GM23338 (cell line): Measurements from ENCODE around the gene NAA16. TPM values are rescaled to one million over a fixed set of nuclear protein-coding genes. Genes with fewer than 3 reads are reported as not detected.

Source experiments
- ATAC-seq: fragments of 200-7000 bp; cut with Tn5 transposase; 3 replicates; pipeline ENCODE4 v1.9.1; 2020
- DNase-seq: peaks from one replicate; pipeline ENCODE4 v3.0.0-alpha.2; 2015; ENCODE audit warnings: low spot score
- H2AFZ ChIP-seq: fragments of 200-600 bp; sonication (generic); 2 replicates; pipeline ENCODE4 v1.8.0; 2016; ENCODE audit warnings: antibody characterized with exemption, mild to moderate bottlenecking, moderate library complexity
- H3F3A ChIP-seq: fragments of 200-600 bp; sonication (generic); replicated peaks from 2 replicates; pipeline ENCODE4 v1.8.0; 2017; ENCODE audit warnings: antibody characterized with exemption, mixed run types, low read depth
- H3K27ac ChIP-seq: fragments of 200-600 bp; sonication (generic); 2 replicates; pipeline ENCODE4 v1.6.1; 2016; ENCODE audit warnings: low read depth
- H3K27me3 ChIP-seq: fragments of 200-600 bp; sonication (generic); 2 replicates; pipeline ENCODE4 v1.8.0; 2016; ENCODE audit warnings: mild to moderate bottlenecking, mixed run types, moderate library complexity; ENCODE audit not compliant: insufficient read depth
- H3K36me3 ChIP-seq: fragments of 200-600 bp; sonication (generic); 2 replicates; pipeline ENCODE4 v1.8.0; 2016; ENCODE audit warnings: mild to moderate bottlenecking; ENCODE audit not compliant: insufficient read depth
- H3K4me1 ChIP-seq: fragments of 200-600 bp; sonication (generic); 2 replicates; pipeline ENCODE4 v1.8.0; 2016; ENCODE audit warnings: mild to moderate bottlenecking, moderate library complexity; ENCODE audit not compliant: insufficient read depth
- H3K4me2 ChIP-seq: fragments of 200-600 bp; sonication (generic); 2 replicates; pipeline ENCODE4 v1.7.1; 2017; ENCODE audit warnings: mixed run types
- H3K4me3 ChIP-seq: fragments of 200-600 bp; sonication (generic); 2 replicates; pipeline ENCODE4 v1.6.1; 2016; ENCODE audit warnings: mixed run types
- H3K79me2 ChIP-seq: fragments of 200-600 bp; sonication (generic); replicated peaks from 2 replicates; pipeline ENCODE4 v1.8.0; 2017; ENCODE audit warnings: mild to moderate bottlenecking; ENCODE audit not compliant: insufficient read depth
- H3K9me2 ChIP-seq: fragments of 200-600 bp; sonication (generic); 2 replicates; pipeline ENCODE4 v1.8.0; 2017; ENCODE audit not compliant: insufficient read depth
- H4K20me1 ChIP-seq: fragments of 200-600 bp; sonication (generic); replicated peaks from 2 replicates; pipeline ENCODE4 v1.8.0; 2017; ENCODE audit warnings: mild to moderate bottlenecking; ENCODE audit not compliant: insufficient read depth
- H3K27ac Mint-ChIP-seq: 2 replicates; pipeline ENCODE4 v1.8.0; 2020; ENCODE audit warnings: inconsistent platforms, mild to moderate bottlenecking, moderate library complexity, mixed read lengths
- H3K27me3 Mint-ChIP-seq: 3 replicates; pipeline ENCODE4 v1.8.0; 2022; ENCODE audit warnings: low read depth, mild to moderate bottlenecking, moderate library complexity, mixed read lengths, inconsistent platforms; ENCODE audit not compliant: insufficient read depth, poor library complexity
- H3K36me3 Mint-ChIP-seq: 3 replicates; pipeline ENCODE4 v1.8.0; 2021; ENCODE audit warnings: low read depth, mild to moderate bottlenecking, inconsistent platforms, moderate library complexity, mixed read lengths
- H3K4me1 Mint-ChIP-seq: 3 replicates; pipeline ENCODE4 v1.8.0; 2020; ENCODE audit warnings: mild to moderate bottlenecking, inconsistent platforms, mixed read lengths
- H3K4me3 Mint-ChIP-seq: 3 replicates; pipeline ENCODE4 v1.8.0; 2021; ENCODE audit warnings: moderate library complexity, mild to moderate bottlenecking, inconsistent platforms, mixed read lengths
- H3K9me3 Mint-ChIP-seq: 3 replicates; pipeline ENCODE4 v1.8.0; 2020; ENCODE audit warnings: moderate library complexity, mild to moderate bottlenecking, inconsistent platforms, mixed read lengths
- CREB1 ChIP-seq: fragments of 250-450 bp; sonication (Bioruptor Pico); IDR thresholded peaks from 2 replicates; pipeline ENCODE4 v1.5.0; 2020; ENCODE audit warnings: low read depth, mild to moderate bottlenecking, moderate library complexity
- CTCF ChIP-seq, 2 experiments: fragments of 200-600 bp in 1 of 2; sonication (generic) in 1 of 2; conservative IDR thresholded peaks; 2 replicates each; pipeline versions ENCODE4 v1.5.1 to v1.6.1; 2016 to 2017; ENCODE audit warnings: antibody characterized with exemption in 2 of 2, low read depth in 2 of 2, mild to moderate bottlenecking in 2 of 2, moderate library complexity in 1 of 2
- ETS1 ChIP-seq: IDR thresholded peaks from 2 replicates; pipeline ENCODE4 v1.6.1; 2016; ENCODE audit warnings: antibody characterized with exemption
- EZH2 ChIP-seq: fragments of 200-600 bp; sonication (generic); IDR thresholded peaks from one replicate; pipeline ENCODE4 v1.8.0; 2017; ENCODE audit warnings: antibody characterized with exemption, mild to moderate bottlenecking, low read depth; ENCODE audit not compliant: unreplicated experiment
- EZH2phosphoT487 ChIP-seq: fragments of 200-600 bp; sonication (generic); IDR thresholded peaks from one replicate; pipeline ENCODE4 v1.8.1; 2018; ENCODE audit warnings: antibody characterized with exemption; ENCODE audit not compliant: unreplicated experiment
- JUNB ChIP-seq: IDR thresholded peaks from one replicate; pipeline ENCODE4 v1.6.1; 2016; ENCODE audit warnings: antibody characterized with exemption; ENCODE audit not compliant: unreplicated experiment
- NANOG ChIP-seq: IDR thresholded peaks from 2 replicates; pipeline ENCODE4 v1.6.1; 2016; ENCODE audit warnings: antibody characterized with exemption, borderline replicate concordance
- POLR2AphosphoS5 ChIP-seq: IDR thresholded peaks from 2 replicates; pipeline ENCODE4 v1.6.1; 2016; ENCODE audit warnings: antibody characterized with exemption, low read depth
- REST ChIP-seq: IDR thresholded peaks from one replicate; pipeline ENCODE4 v1.6.1; 2018; ENCODE audit warnings: antibody characterized with exemption; ENCODE audit not compliant: unreplicated experiment
- STAT1 ChIP-seq: IDR thresholded peaks from one replicate; pipeline ENCODE4 v1.6.1; 2016; ENCODE audit warnings: antibody characterized with exemption; ENCODE audit not compliant: unreplicated experiment
- ZNF114 ChIP-seq: fragments of 250-450 bp; sonication (Bioruptor Pico); IDR thresholded peaks from 2 replicates; pipeline ENCODE4 v1.5.0; 2020; ENCODE audit warnings: mild to moderate bottlenecking, moderate library complexity
- ZNF331 ChIP-seq: fragments of 250-450 bp; sonication (Bioruptor Pico); IDR thresholded peaks from 2 replicates; pipeline ENCODE4 v1.5.0; 2020; ENCODE audit warnings: low read depth, mild to moderate bottlenecking, moderate library complexity
- ZNF462 ChIP-seq: fragments of 250-450 bp; sonication (Bioruptor Pico); IDR thresholded peaks from 2 replicates; pipeline ENCODE4 v1.5.0; 2020; ENCODE audit warnings: mild to moderate bottlenecking, moderate library complexity
- polyA plus RNA-seq: library from polyadenylated mRNA; unstranded; fragments of >200 nt; fragmentation: Nextera tagmentation; extraction: Ambion mirVana; gene quantifications from 2 replicates; pipeline ENCODE4 v1.2.1, GENCODE V29; 2016
- total RNA-seq: library from RNA; depleted of rRNA; stranded (reverse); fragments of >200 nt; shearing (Covaris generic); gene quantifications from 2 replicates; pipeline ENCODE4 v1.2.3, GENCODE V29; 2014

The NAA16 gene
- total and polyA plus RNA-seq, 2 experiments from 2014 or later, result 42.3 to 51.7 TPM

GRCh38 chr13:41377446-41377845 lies 66.4 kb downstream of the NAA16 start:
- no peaks in the 10 kb centered on the region for H3F3A ChIP-seq
- no peaks in the 10 kb centered on the region for H3K27me3 ChIP-seq
- TF ChIP-seq ZNF462 (CRISPR knock-in tag) (no peak), CREB1 (CRISPR knock-in tag) (no peak), STAT1 (no peak), ETS1 (no peak), ZNF114 (CRISPR knock-in tag) (no peak), REST (no peak), NANOG (no peak), ZNF331 (CRISPR knock-in tag) (no peak), EZH2phosphoT487 (no peak), CTCF (conservative IDR thresholded peaks at IDR 0.05; ENCODE audit: low read depth in 2 of 2) (no peak), POLR2AphosphoS5 (no peak), JUNB (no peak), EZH2 (no peak)
- no peaks in the 10 kb centered on the region for H3K4me1 ChIP-seq
- peaks cover 35% of the 10 kb centered on the region for H3K36me3 Mint-ChIP-seq
- H3K27ac ChIP-seq, result peak overlapping the region; percentile 22; the same call in 1 of the 2 replicates
- H3K27ac Mint-ChIP-seq, result no peak overlapping the region
- no peaks in the 10 kb centered on the region for H3K27me3 Mint-ChIP-seq
- no peaks in the 10 kb centered on the region for H3K9me3 Mint-ChIP-seq
- no peak for ATAC-seq
- DNase-seq, result no peak
- peaks cover 17% of the 10 kb centered on the region; the same call in 1 of the 2 replicates for H3K36me3 ChIP-seq
- no peaks in the 10 kb centered on the region for H4K20me1 ChIP-seq
- no peak overlapping the region for H2AFZ ChIP-seq
- H3K79me2 ChIP-seq, result no peaks in the 10 kb centered on the region
- H3K4me3 Mint-ChIP-seq, result no peak overlapping the region
- H3K9me2 ChIP-seq, result no peaks in the 10 kb centered on the region
- no peaks in the 10 kb centered on the region for H3K4me1 Mint-ChIP-seq
- no peak overlapping the region for H3K4me3 ChIP-seq
- no peak overlapping the region for H3K4me2 ChIP-seq
